ENCODE results near the gene CPXM2.

CPXM2 gene

GRCh38 chr10:123771877-123772644 lies 119.5 kb downstream of the CPXM2 start:
- DNase-seq (ENCODE audit: low spot score): no peak

- DNase-seq (ENCODE audit: low spot score): no peak
These were observed 122.0 kb downstream of the CPXM2 start for GRCh38 chr10:123769647-123770046.

- no peak for DNase-seq (ENCODE audit: low spot score)
These were observed 124.8 kb downstream of the CPXM2 start for GRCh38 chr10:123766761-123767160.

GRCh38 chr10:123766012-123766411 lies 125.6 kb downstream of the CPXM2 start:
- no peak for DNase-seq (ENCODE audit: low spot score)

GRCh38 chr10:123761666-123762230 lies 129.9 kb downstream of the CPXM2 start:
- no peak for DNase-seq (ENCODE audit: low spot score)

- no peak for DNase-seq (ENCODE audit: low spot score)
These were observed 130.6 kb downstream of the CPXM2 start for GRCh38 chr10:123761038-123761428.

GRCh38 chr10:123760356-123761037 lies 131.1 kb downstream of the CPXM2 start:
- DNase-seq (ENCODE audit: low spot score): no peak

- no peak for DNase-seq (ENCODE audit: low spot score)
These were observed 132.0 kb downstream of the CPXM2 start for GRCh38 chr10:123759501-123760031.

- DNase-seq (ENCODE audit: low spot score): no peak
These were observed 132.6 kb downstream of the CPXM2 start for GRCh38 chr10:123759041-123759440.

GRCh38 chr10:123757853-123758252 lies 133.8 kb downstream of the CPXM2 start:
- DNase-seq (ENCODE audit: low spot score): no peak

- DNase-seq (ENCODE audit: low spot score): no peak
These were observed 136.5 kb downstream of the CPXM2 start for GRCh38 chr10:123755061-123755460.

GRCh38 chr10:123754123-123754522 lies 137.5 kb downstream of the CPXM2 start:
- no peak for DNase-seq (ENCODE audit: low spot score)

- DNase-seq (ENCODE audit: low spot score): no peak
These were observed 140.1 kb downstream of the CPXM2 start for GRCh38 chr10:123751342-123752134.

- no peak for DNase-seq (ENCODE audit: low spot score)
These were observed 140.7 kb downstream of the CPXM2 start for GRCh38 chr10:123750901-123751300.

- DNase-seq (ENCODE audit: low spot score): no peak
These were observed 142.9 kb downstream of the CPXM2 start for GRCh38 chr10:123748711-123749110.

GRCh38 chr10:123747426-123747825 lies 144.2 kb downstream of the CPXM2 start:
- DNase-seq (ENCODE audit: low spot score): no peak

- no peak for DNase-seq (ENCODE audit: low spot score)
These were observed 144.7 kb downstream of the CPXM2 start for GRCh38 chr10:123746942-123747341.

- DNase-seq (ENCODE audit: low spot score): no peak
These were observed 145.1 kb downstream of the CPXM2 start for GRCh38 chr10:123746520-123746919.

- no peak for DNase-seq (ENCODE audit: low spot score)
These were observed 145.5 kb downstream of the CPXM2 start for GRCh38 chr10:123746061-123746460.

GRCh38 chr10:123744224-123744536 lies 147.4 kb downstream of the CPXM2 start:
- no peak for DNase-seq (ENCODE audit: low spot score)

- no peak for DNase-seq (ENCODE audit: low spot score)
These were observed 148.0 kb downstream of the CPXM2 start for GRCh38 chr10:123743441-123744223.

Measured in hepatic stellate cell (primary cell).